GM21515 (cell line): ENCODE measurements around the gene TMEM164.
"Not testable (repeated sequence)": the region's sequence is repeated elsewhere in the genome, so short reads cannot be mapped to it uniquely, and the experiment has no call there.

Source experiments
- ATAC-seq: cut with Tn5 transposase; IDR thresholded peaks from one replicate; pipeline ENCODE4 v1.9.1; 2021; ENCODE audit not compliant: unreplicated experiment

The TMEM164 gene

GRCh38 chrX:110123331-110123782, 120.4 kb downstream of the TMEM164 start:
- no peak for ATAC-seq

- no peak for ATAC-seq
Observed at GRCh38 chrX:110125446-110126162, 122.7 kb downstream of the TMEM164 start.

DNA sequence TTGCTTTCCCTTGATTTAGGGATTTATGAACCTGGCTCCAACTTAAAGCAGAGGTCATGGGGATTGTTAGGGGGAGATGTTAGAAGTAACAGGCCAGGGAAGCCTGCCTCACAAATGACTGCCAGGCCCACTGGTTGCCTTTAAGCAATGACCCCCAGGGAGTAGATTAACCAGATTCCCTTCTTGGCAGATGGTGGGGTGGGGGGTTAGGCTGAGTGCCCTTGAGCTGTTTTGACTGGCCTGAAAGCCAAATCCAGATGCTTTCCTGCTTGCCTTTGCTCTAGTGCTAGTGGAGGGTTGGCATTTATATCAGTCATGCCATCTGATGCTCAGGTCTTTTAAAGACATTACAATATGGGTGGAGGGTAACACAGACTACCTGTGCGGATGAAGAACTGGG, 128.1 kb downstream of the TMEM164 start:
- no peak for ATAC-seq

DNA sequence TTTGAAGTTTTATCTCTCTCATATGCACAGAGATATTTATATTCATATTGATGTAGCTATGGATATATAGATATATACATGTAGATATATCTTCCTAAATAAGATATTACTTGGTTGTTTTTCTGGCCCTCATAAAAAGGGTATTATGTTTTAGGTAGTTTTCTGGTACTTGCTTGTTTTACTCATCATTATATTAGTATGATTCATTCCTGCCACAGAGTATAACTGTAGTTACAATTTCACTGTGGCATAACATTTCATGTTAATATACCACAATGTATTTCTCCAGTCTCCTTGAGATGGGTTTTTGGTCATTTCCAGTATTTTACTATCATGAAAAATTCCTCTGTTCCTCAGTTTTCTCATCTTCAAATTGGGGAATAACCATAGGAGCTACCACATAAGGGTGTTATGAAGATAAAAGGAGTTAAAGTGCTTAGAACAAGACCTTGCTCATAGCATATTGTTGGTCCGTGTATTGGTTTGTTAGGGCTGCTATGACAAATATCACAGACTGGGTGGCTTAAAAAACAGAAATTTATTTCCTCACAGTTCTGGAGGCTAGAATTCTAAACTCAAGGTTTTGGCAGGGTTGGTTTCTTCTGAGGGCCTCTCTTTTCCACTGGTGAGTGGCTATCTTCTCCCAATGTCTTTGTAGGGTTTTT, 129.7 kb downstream of the TMEM164 start:
- ATAC-seq = no peak

GRCh38 chrX:110133735-110134370, 130.9 kb downstream of the TMEM164 start:
- no peak for ATAC-seq

DNA sequence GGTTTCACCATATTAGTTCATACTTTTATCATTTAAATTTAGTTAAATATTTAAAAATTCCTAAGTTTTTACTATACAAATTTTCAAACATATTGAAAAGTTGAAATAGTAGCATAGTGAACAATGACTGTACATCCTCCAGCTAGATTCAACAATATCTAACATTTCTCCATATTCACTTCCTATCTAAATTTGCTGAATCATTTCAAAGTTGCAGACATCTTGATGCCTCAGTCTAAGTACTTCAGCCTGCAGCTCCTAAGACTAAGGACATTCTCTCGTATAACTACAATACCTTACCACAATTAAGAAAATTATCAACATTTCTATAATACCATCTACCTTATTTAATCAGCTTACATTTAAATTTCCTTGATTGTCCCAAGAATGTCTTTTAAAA, 132.7 kb downstream of the TMEM164 start:
- ATAC-seq = no peak

- ATAC-seq = no peak
Observed at GRCh38 chrX:110136136-110136535, 133.2 kb downstream of the TMEM164 start.

- ATAC-seq = no peak
Observed at GRCh38 chrX:110138557-110138956, 135.6 kb downstream of the TMEM164 start.

GRCh38 chrX:110139172-110139571, 136.3 kb downstream of the TMEM164 start:
- no peak for ATAC-seq

DNA sequence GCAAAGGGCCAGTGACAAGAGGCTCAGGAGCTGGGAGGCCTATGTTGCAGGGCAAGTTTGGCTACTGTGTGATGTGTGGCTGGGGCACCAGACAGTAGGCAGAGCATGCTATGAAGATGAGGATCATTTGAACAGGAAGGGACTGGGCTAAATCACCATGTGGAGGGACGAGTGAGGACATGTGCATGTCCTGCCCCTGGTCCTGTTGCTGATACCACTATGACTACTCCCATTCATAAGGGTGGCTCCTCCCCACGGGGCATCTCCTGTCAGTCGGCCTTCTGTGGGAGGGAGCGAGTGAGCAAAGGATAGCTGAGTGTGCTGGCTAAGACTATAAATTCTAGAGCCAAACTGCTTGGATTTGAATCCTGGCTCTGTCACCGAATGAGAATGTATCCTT, 139.2 kb downstream of the TMEM164 start:
- no peak for ATAC-seq

GRCh38 chrX:110143454-110144210, 140.7 kb downstream of the TMEM164 start:
- no peak for ATAC-seq

GRCh38 chrX:110145311-110145710, 142.4 kb downstream of the TMEM164 start:
- ATAC-seq = no peak

DNA sequence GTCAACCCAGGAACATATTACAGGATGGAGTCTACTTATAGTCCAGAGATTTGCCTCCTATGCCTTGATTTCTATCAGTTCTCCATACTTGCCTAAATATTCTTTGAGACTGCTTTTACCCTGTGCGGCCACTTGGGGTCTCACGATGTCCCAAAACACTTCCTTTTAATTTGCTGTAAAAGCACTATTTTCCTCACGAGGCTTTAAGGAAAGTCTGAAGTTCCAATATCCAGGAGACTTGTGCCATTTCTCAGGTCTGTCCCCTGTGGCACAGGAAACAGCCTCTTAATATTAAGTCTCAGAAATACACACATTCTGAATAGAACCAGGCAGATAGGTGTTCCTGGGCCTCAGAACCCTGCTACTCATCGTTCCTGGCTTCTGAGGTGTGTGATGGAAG, 142.9 kb downstream of the TMEM164 start:
- ATAC-seq = peak; percentile 70

GRCh38 chrX:110146521-110146920, 143.6 kb downstream of the TMEM164 start:
- no peak for ATAC-seq

- no peak for ATAC-seq
Observed at GRCh38 chrX:110153244-110153643, 150.3 kb downstream of the TMEM164 start.

GRCh38 chrX:110153896-110154295, 151.0 kb downstream of the TMEM164 start:
- no peak for ATAC-seq

DNA sequence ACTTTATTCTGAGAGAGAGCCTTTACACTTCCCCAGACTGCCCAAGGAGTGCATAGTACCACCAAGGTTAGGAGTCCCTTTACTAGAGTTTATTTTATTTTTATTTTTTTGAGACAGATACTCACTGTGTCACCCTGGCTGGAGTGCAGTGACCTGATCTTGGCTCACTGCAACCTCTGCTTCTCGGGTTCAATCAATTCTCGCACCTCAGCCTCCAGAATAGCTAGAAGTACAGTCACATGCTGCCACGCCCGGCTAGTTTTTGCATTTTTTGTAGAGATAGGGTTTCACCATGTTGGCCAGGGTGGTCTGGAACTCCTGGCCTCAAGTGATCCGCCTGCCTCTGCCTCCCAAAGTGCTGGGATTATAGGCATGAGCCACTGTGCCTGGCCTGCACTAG, 151.4 kb downstream of the TMEM164 start:
- ATAC-seq = not testable (repeated sequence)

GRCh38 chrX:110155759-110156158, 152.8 kb downstream of the TMEM164 start:
- no peak for ATAC-seq

- no peak for ATAC-seq
Observed at GRCh38 chrX:110156167-110156754, 153.3 kb downstream of the TMEM164 start.

DNA sequence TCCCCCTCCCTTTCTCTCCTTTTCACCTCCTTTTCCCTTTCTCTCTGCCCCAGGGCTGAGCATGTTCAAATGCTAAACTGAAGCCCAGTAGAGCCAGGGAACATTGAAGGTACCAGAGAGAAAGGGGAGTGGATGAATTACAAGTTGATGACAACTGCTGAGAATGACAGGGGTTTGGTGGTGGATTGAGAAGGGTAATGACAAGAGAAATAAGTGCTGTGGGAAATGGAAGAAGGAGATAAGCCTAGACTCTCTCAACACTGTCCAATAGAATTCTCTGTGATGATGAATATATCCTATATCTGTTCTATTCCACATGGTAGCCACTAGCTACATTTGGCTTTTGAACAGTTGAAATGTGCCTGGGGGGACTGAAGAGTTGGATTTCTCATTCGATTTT, 154.5 kb downstream of the TMEM164 start:
- ATAC-seq = no peak

DNA sequence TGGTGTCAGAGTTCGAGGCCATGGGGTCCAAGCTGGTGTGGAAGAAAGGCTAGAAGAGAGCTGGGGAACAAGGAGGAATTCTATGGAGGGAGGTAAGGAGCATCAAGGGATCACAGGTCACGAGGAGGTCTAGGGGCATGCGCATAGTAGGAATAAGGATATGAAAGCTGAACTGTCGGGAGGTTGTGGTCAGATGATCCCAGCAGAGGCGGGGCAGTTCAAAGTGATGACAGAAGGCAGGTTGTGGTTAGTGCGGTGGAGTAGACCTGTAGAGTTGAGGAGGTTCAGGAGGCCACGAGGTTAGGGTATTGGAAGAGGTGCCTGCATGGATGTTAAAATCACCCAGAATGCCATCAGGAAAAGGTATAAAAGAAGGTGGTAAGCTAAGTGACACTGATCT, 156.3 kb downstream of the TMEM164 start:
- ATAC-seq = no peak
